ENCODE results near the gene MARCHF4.

MARCHF4 gene

GRCh38 chr2:216350214-216350791 is 22.0 kb downstream of the MARCHF4 start:
- peak; percentile 52 for DNase-seq

- DNase-seq: no peak
Observed at GRCh38 chr2:216349366-216349765, 22.9 kb downstream of the MARCHF4 start.

GRCh38 chr2:216348756-216349308 is 23.5 kb downstream of the MARCHF4 start:
- peak; percentile 83 for DNase-seq

- DNase-seq: no peak
Observed at GRCh38 chr2:216346781-216347180, 25.5 kb downstream of the MARCHF4 start.

GRCh38 chr2:216345846-216346245 is 26.4 kb downstream of the MARCHF4 start:
- peak; percentile 40 for DNase-seq

GRCh38 chr2:216344950-216345300 is 27.4 kb downstream of the MARCHF4 start:
- no peak for DNase-seq

- DNase-seq: no peak
Observed at GRCh38 chr2:216344206-216344949, 27.9 kb downstream of the MARCHF4 start.

- no peak for DNase-seq
Observed at GRCh38 chr2:216343221-216343980, 28.9 kb downstream of the MARCHF4 start.

GRCh38 chr2:216341121-216341520 is 31.2 kb downstream of the MARCHF4 start:
- peak; percentile 39 for DNase-seq

GRCh38 chr2:216340280-216340631 is 32.0 kb downstream of the MARCHF4 start:
- no peak for DNase-seq

- peak; percentile 82 for DNase-seq
Observed at GRCh38 chr2:216339456-216340279, 32.6 kb downstream of the MARCHF4 start.

GRCh38 chr2:216335252-216335651 is 37.0 kb downstream of the MARCHF4 start:
- DNase-seq: peak; percentile 51

- DNase-seq: no peak
Observed at GRCh38 chr2:216328347-216328746, 43.9 kb downstream of the MARCHF4 start.

GRCh38 chr2:216327447-216327935 is 44.8 kb downstream of the MARCHF4 start:
- DNase-seq: no peak

All from fibroblast of skin of abdomen (primary cell).